ENCODE data around the gene ACRBP. TPM values are rescaled to one million over a fixed set of nuclear protein-coding genes. Genes with fewer than 3 reads are reported as not detected.

The ACRBP gene
- total RNA-seq, 1 donor from 2014 or later: 5.4 TPM

GRCh38 chr12:6691473-6691872 is 44.2 kb upstream of the ACRBP start:
- Mint-ChIP-seq H3K27ac (peak overlapping the region; percentile 18), H3K9me3 (no peaks in the 10 kb centered on the region), H3K4me3 (no peak overlapping the region), H3K27me3 (no peaks in the 10 kb centered on the region), H3K36me3 (ENCODE audit: low read depth) (peaks cover 21% of the 10 kb centered on the region), H3K4me1 (peaks cover 50% of the 10 kb centered on the region)
- DNase-seq: no peak
- ChIA-PET POLR2A (interaction anchor here (0.6 to 3.6 kb wide), 6 partner anchors 28 to 87 kb away, joined by 3 to 232 read pairs (median 4); partner anchors contain the start of genes COPS7A and MLF2), CTCF (interaction anchor here (0.6 kb wide), 1 partner anchor 118 kb away, joined by 3 read pairs; no protein-coding TSS in a partner anchor)
- TF ChIP-seq CTCF (IDR thresholded peaks at IDR 0.05): no peak
- intact Hi-C loops (cut with micrococcal nuclease): no loop called here
- no peak for ATAC-seq (ENCODE audit: low read depth)

- peaks cover 33% of the 10 kb centered on the region for H3K36me3 Mint-ChIP-seq (ENCODE audit: low read depth)
- H3K27ac Mint-ChIP-seq: peak within 1 kb of the TSS; percentile 96
- peak within 1 kb of the TSS; percentile 94 for H3K4me3 Mint-ChIP-seq
- H3K9me3 Mint-ChIP-seq: no peaks in the 10 kb centered on the region
- TF ChIP-seq CTCF (IDR thresholded peaks at IDR 0.05): no peak
- peak; percentile 77 for ATAC-seq (ENCODE audit: low read depth)
- peaks cover 52% of the 10 kb centered on the region for H3K4me1 Mint-ChIP-seq
- H3K27me3 Mint-ChIP-seq: no peaks in the 10 kb centered on the region
- peak; percentile 84 for DNase-seq
- CTCF ChIA-PET: interaction anchor here (1.1 to 1.8 kb wide), 6 partner anchors 25 to 135 kb away, joined by 3 to 13 read pairs (median 6); partner anchors contain the start of genes COPS7A, MLF2 and PTMS
- intact Hi-C loops (cut with micrococcal nuclease): loop anchor here (1.0 to 5.0 kb wide), 13 partner anchors 8 to 281 kb away; partner anchors contain the start of genes CHD4, COPS7A, EMG1 and IFFO1
- POLR2A ChIA-PET: interaction anchor here (0.6 to 3.6 kb wide), 64 partner anchors 8 to 424 kb away, joined by 3 to 232 read pairs (median 8); partner anchors contain the start of genes C12orf57, CDCA3, CHD4 and COPS7A
These were observed 42.0 kb upstream of the ACRBP start, which contains the start of gene ZNF384 for GRCh38 chr12:6688999-6689882. TSS of gene ZNF384 (minus strand) at chr12:6689375. CDS start at chr12:6679520, 9,855 bp downstream.

DNA sequence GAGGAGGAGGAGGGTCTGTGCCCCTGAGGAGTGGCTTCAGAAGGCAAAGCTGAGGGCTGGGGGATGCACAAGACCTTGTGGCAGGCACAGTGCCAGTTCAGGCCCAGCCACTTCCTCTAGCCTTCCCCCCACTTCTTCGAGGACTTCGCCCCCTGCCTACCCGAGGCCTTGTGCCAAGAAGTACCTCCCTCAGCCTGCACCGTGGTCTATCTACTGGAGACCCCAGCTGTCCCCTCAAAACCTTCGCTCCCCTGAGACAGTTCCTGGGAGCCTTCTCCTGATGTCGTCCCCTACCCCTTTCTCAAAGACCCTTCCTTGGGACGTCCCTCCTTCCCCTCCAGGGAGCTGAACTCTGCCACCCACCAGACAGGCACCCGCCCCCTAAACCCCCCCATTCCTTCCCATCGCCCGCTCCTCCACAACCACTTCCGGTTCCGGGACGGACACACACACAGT is 41.3 kb upstream of the ACRBP start:
- no peak for TF ChIP-seq CTCF (IDR thresholded peaks at IDR 0.05)
- Mint-ChIP-seq H3K27ac (peak overlapping the region; percentile 96), H3K4me1 (peaks cover 52% of the 10 kb centered on the region), H3K36me3 (ENCODE audit: low read depth) (peaks cover 36% of the 10 kb centered on the region), H3K4me3 (peak overlapping the region; percentile 94), H3K9me3 (no peaks in the 10 kb centered on the region), H3K27me3 (no peaks in the 10 kb centered on the region)
- intact Hi-C loops (cut with micrococcal nuclease): loop anchor here (2.0 to 5.0 kb wide), 3 partner anchors 90 to 139 kb away; partner anchors contain the start of genes IFFO1 and P3H3
- CTCF ChIA-PET: interaction anchor here (1.4 to 1.8 kb wide), 5 partner anchors 25 to 135 kb away, joined by 3 to 13 read pairs (median 6); partner anchors contain the start of genes COPS7A, MLF2 and PTMS
- DNase-seq: no peak
- POLR2A ChIA-PET: interaction anchor here (0.6 to 3.6 kb wide), 41 partner anchors 8 to 403 kb away, joined by 3 to 232 read pairs (median 9); partner anchors contain the start of genes C12orf57, CDCA3, CHD4 and COPS7A
- peak; percentile 16 for ATAC-seq (ENCODE audit: low read depth)

GRCh38 chr12:6685814-6686213 is 38.6 kb upstream of the ACRBP start:
- POLR2A ChIA-PET: interaction anchor here (0.7 to 1.2 kb wide), 3 partner anchors 71 to 91 kb away, joined by 3 to 9 read pairs (median 3); no protein-coding TSS in a partner anchor

More at GRCh38 chr12:6685814-6686213, 38.6 kb upstream of the ACRBP start:
- Mint-ChIP-seq H3K27ac (no peak overlapping the region), H3K36me3 (ENCODE audit: low read depth) (peaks cover 59% of the 10 kb centered on the region), H3K9me3 (no peaks in the 10 kb centered on the region), H3K4me1 (peaks cover 56% of the 10 kb centered on the region), H3K4me3 (no peak overlapping the region), H3K27me3 (no peaks in the 10 kb centered on the region)
- intact Hi-C loops (cut with micrococcal nuclease): loop anchor here (2.0 to 5.0 kb wide), 2 partner anchors 123 to 141 kb away; partner anchors contain the start of gene P3H3
- TF ChIP-seq CTCF (IDR thresholded peaks at IDR 0.05): no peak
- CTCF ChIA-PET: no interaction called here
- no peak for ATAC-seq (ENCODE audit: low read depth)
- no peak for DNase-seq

Measured in activated B cell treated with CpG ODN at 0.5 μM for 24 hours (primary cell).